Endothelial cell (in vitro differentiated cells): ENCODE results near the gene TANGO2. TPM values are rescaled to one million over a fixed set of nuclear protein-coding genes. Genes with fewer than 3 reads are reported as not detected.

Experiments
- DNase-seq: peaks from one replicate; pipeline ENCODE4 v3.0.0; 2021; ENCODE audit warnings: low spot score
- H3K27ac Mint-ChIP-seq: one replicate; pipeline ENCODE4 v1.8.0; 2021; ENCODE audit warnings: mixed read lengths, inconsistent platforms; ENCODE audit not compliant: unreplicated experiment
- H3K27me3 Mint-ChIP-seq: one replicate; pipeline ENCODE4 v1.8.0; 2021; ENCODE audit warnings: mild to moderate bottlenecking, moderate library complexity, mixed read lengths, inconsistent platforms; ENCODE audit not compliant: unreplicated experiment
- H3K36me3 Mint-ChIP-seq: one replicate; pipeline ENCODE4 v1.8.0; 2021; ENCODE audit warnings: mild to moderate bottlenecking, low read depth, mixed read lengths, inconsistent platforms; ENCODE audit not compliant: unreplicated experiment
- H3K4me1 Mint-ChIP-seq: one replicate; pipeline ENCODE4 v1.8.0; 2021; ENCODE audit warnings: mild to moderate bottlenecking, mixed read lengths, inconsistent platforms; ENCODE audit not compliant: unreplicated experiment
- H3K4me3 Mint-ChIP-seq: one replicate; pipeline ENCODE4 v1.8.0; 2021; ENCODE audit warnings: mild to moderate bottlenecking, mixed read lengths, inconsistent platforms; ENCODE audit not compliant: unreplicated experiment
- H3K9me3 Mint-ChIP-seq: one replicate; pipeline ENCODE4 v1.8.0; 2021; ENCODE audit warnings: mixed read lengths, inconsistent platforms; ENCODE audit not compliant: unreplicated experiment
- CTCF ChIP-seq: fragments of 200-600 bp; sonication (generic); IDR thresholded peaks from one replicate; pipeline ENCODE4 v1.5.0; 2021; ENCODE audit warnings: antibody characterized with exemption; ENCODE audit not compliant: unreplicated experiment
- total RNA-seq: library from RNA; stranded (reverse); fragmentation: NEBNext Ultra II Directional; extraction: Animal tissue kit (Norgen Biotek cat#: 25700); gene quantifications from one replicate; pipeline ENCODE4 v1.2.1, GENCODE V29; 2021; ENCODE audit not compliant: unreplicated experiment

Gene TANGO2
- total RNA-seq, 1 donor from 2014 or later, result 15.3 TPM

GRCh38 chr22:19976671-19977070 is 44.2 kb upstream of the TANGO2 start:
- H3K36me3 Mint-ChIP-seq, result peaks cover 18% of the 10 kb centered on the region
- H3K4me1 Mint-ChIP-seq, result peaks cover 21% of the 10 kb centered on the region
- peak overlapping the region; percentile 99 for H3K27ac Mint-ChIP-seq
- H3K4me3 Mint-ChIP-seq, result no peak overlapping the region
- peaks cover 20% of the 10 kb centered on the region for H3K27me3 Mint-ChIP-seq
- no peak for DNase-seq
- no peak for TF ChIP-seq CTCF
- H3K9me3 Mint-ChIP-seq, result no peaks in the 10 kb centered on the region

GRCh38 chr22:19977296-19978243 is 43.3 kb upstream of the TANGO2 start:
- TF ChIP-seq CTCF, result no peak
- Mint-ChIP-seq H3K9me3 (no peaks in the 10 kb centered on the region), H3K4me3 (no peak overlapping the region), H3K27me3 (peaks cover 16% of the 10 kb centered on the region), H3K36me3 (peaks cover 13% of the 10 kb centered on the region), H3K4me1 (peaks cover 21% of the 10 kb centered on the region), H3K27ac (no peak overlapping the region)
- DNase-seq, result no peak

- H3K4me3 Mint-ChIP-seq, result no peak overlapping the region
- DNase-seq, result no peak
- H3K4me1 Mint-ChIP-seq, result peaks cover 21% of the 10 kb centered on the region
- H3K36me3 Mint-ChIP-seq, result peaks cover 13% of the 10 kb centered on the region
- H3K27ac Mint-ChIP-seq, result no peak overlapping the region
- TF ChIP-seq CTCF, result no peak
- H3K9me3 Mint-ChIP-seq, result no peaks in the 10 kb centered on the region
- peaks cover 16% of the 10 kb centered on the region for H3K27me3 Mint-ChIP-seq
Measured at GRCh38 chr22:19978748-19979147, 42.2 kb upstream of the TANGO2 start.

- Mint-ChIP-seq H3K4me1 (peaks cover 12% of the 10 kb centered on the region), H3K9me3 (no peaks in the 10 kb centered on the region), H3K27me3 (peaks cover 12% of the 10 kb centered on the region), H3K4me3 (peak overlapping the region; percentile 51), H3K36me3 (peaks cover 11% of the 10 kb centered on the region), H3K27ac (no peak overlapping the region)
- no peak for TF ChIP-seq CTCF
- no peak for DNase-seq
Measured at GRCh38 chr22:19979712-19980493, 41.0 kb upstream of the TANGO2 start.

GRCh38 chr22:19980766-19981165 is 40.1 kb upstream of the TANGO2 start:
- H3K36me3 Mint-ChIP-seq, result peaks cover 4% of the 10 kb centered on the region
- no peak for DNase-seq
- no peak overlapping the region for H3K4me3 Mint-ChIP-seq
- H3K4me1 Mint-ChIP-seq, result peaks cover 4% of the 10 kb centered on the region
- peaks cover 11% of the 10 kb centered on the region for H3K27me3 Mint-ChIP-seq
- TF ChIP-seq CTCF, result no peak
- H3K27ac Mint-ChIP-seq, result no peak overlapping the region
- H3K9me3 Mint-ChIP-seq, result no peaks in the 10 kb centered on the region
